Activated CD4-positive, alpha-beta T cell treated with anti-CD3 and anti-CD28 coated beads for 36 hours (primary cell): ENCODE results near the gene HMOX2. TPM values are rescaled to one million over a fixed set of nuclear protein-coding genes. Genes with fewer than 3 reads are reported as not detected.

Source experiments
- ATAC-seq: fragments of 200-7000 bp; cut with Tn5 transposase; one replicate; pipeline ENCODE4 v1.10.0; 2021; ENCODE audit warnings: mild to moderate bottlenecking, moderate library complexity
- CTCF ChIA-PET: fragments of 350-600 bp; sonication (Branson Sonifier 250); formaldehyde crosslinking; loops from one replicate; lab custom pipeline; 2021; ENCODE audit warnings: antibody characterized with exemption; lab: Charles Lee
- POLR2A ChIA-PET: fragments of 350-600 bp; sonication (Branson Sonifier 250); formaldehyde crosslinking; loops from one replicate; lab custom pipeline; 2021; ENCODE audit warnings: antibody characterized with exemption, inconsistent platforms; lab: Charles Lee
- DNase-seq: peaks from one replicate; pipeline ENCODE4 v3.0.0-alpha.2; 2020
- H3K27ac Mint-ChIP-seq: one replicate; pipeline ENCODE4 v1.8.0; 2021; ENCODE audit warnings: mixed read lengths
- H3K27me3 Mint-ChIP-seq: one replicate; pipeline ENCODE4 v1.8.0; 2021; ENCODE audit warnings: mixed read lengths
- H3K36me3 Mint-ChIP-seq: one replicate; pipeline ENCODE4 v1.8.0; 2021; ENCODE audit warnings: low read depth, mixed read lengths
- H3K4me1 Mint-ChIP-seq: one replicate; pipeline ENCODE4 v1.8.0; 2021; ENCODE audit warnings: mixed read lengths
- H3K4me3 Mint-ChIP-seq: one replicate; pipeline ENCODE4 v1.8.0; 2021; ENCODE audit warnings: mild to moderate bottlenecking, moderate library complexity, mixed read lengths
- H3K9me3 Mint-ChIP-seq: one replicate; pipeline ENCODE4 v1.8.0; 2021; ENCODE audit warnings: low read depth, mixed read lengths
- intact Hi-C, 2 experiments: fragments of 100-400 bp; cut with DNase I in 1 of 2; cut with micrococcal nuclease in 1 of 2; formaldehyde crosslinking; loops; one replicate each; pipeline versions ENCODE4 v1.14.2 to v1.15.1; 2022 to 2024; cut with DNase I, micrococcal nuclease
- total RNA-seq, 2 experiments: library from RNA; stranded (reverse); gene quantifications; one replicate each; pipeline ENCODE4 v1.2.3, GENCODE V29; 2021

Gene HMOX2
- total RNA-seq, 2 experiments from 2014 or later = 67.7 to 80.2 TPM

DNA sequence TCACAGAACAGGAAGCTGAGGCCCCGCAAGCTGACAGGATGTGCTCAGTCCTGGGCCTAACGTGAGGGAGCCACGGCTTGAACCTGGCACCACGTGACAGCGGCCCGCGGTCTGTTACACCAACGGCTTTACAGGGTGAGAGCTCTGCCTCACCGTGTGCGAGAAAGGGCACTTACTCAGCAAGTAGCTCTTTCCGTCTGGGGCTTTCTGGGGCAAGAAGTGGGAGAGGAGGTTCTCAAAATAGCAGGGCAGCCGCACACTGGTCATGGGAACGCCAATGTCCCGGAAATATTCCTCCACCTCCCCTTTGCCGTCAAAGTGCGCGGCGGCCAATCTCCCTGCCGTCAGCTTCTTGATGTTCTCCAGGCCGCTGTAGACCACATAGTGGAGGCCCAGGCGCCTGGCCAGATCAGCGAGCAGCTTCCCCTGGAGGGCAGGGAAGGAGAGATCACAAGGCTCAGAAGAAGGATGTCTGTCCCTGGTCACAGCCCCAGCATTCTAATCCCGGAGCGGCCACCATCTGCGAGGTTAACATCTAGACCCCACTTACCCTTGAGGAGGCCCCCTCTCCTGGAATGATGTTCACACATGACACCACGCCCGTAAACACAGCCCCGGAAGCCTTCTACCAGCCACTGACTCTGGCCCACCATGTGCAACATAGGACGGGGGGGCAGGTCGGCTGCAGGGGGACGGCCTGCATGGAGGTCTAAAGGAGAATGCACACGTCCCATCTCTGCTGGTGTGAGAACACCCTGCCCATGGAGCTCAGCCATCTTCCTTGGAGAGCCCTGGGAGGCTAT is 10.0 kb upstream of the HMOX2 start:
- Mint-ChIP-seq H3K27me3 (no peaks in the 10 kb centered on the region), H3K27ac (peak overlapping the region; percentile 79), H3K9me3 (no peaks in the 10 kb centered on the region), H3K4me1 (peaks cover 19% of the 10 kb centered on the region), H3K36me3 (peaks cover 15% of the 10 kb centered on the region), H3K4me3 (peak overlapping the region; percentile 16)
- intact Hi-C loops = no loop called here
- ChIA-PET CTCF (interaction anchor here (0.6 to 1.1 kb wide), 2 partner anchors 14 to 41 kb away, joined by 3 read pairs; no protein-coding TSS in a partner anchor), POLR2A (interaction anchor here (0.6 kb wide), 1 partner anchor 139 kb away, joined by 3 read pairs; no protein-coding TSS in a partner anchor)
- peak; percentile 98 for ATAC-seq
- DNase-seq = peak; percentile 78

DNA sequence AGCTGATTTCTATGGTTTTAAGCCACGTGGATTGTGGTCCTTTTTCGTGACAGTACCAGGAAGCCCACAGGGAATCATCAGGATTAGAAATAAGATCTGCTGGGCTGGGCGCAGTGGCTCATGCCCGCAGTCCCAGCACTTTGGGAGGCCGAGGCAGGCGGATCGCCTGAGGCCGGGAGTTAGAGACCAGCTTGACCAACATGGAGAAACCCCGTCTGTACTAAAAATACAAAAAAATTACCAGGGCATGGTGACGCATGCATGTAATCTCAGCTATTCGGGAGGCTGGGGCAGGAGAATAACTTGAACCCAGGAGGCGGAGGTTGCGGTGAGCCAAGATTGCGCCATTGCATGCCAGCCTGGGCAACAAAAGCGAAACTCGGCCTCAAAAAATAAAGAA is 8.3 kb upstream of the HMOX2 start:
- intact Hi-C loops = no loop called here
- Mint-ChIP-seq H3K27ac (no peak overlapping the region), H3K36me3 (peaks cover 15% of the 10 kb centered on the region), H3K4me3 (no peak overlapping the region), H3K27me3 (no peaks in the 10 kb centered on the region), H3K4me1 (peaks cover 22% of the 10 kb centered on the region), H3K9me3 (no peaks in the 10 kb centered on the region)
- ChIA-PET POLR2A (interaction anchor here (0.6 kb wide), 1 partner anchor 24 kb away, joined by 3 read pairs; no protein-coding TSS in a partner anchor), CTCF (no interaction called here)
- DNase-seq = no peak
- no peak for ATAC-seq

DNA sequence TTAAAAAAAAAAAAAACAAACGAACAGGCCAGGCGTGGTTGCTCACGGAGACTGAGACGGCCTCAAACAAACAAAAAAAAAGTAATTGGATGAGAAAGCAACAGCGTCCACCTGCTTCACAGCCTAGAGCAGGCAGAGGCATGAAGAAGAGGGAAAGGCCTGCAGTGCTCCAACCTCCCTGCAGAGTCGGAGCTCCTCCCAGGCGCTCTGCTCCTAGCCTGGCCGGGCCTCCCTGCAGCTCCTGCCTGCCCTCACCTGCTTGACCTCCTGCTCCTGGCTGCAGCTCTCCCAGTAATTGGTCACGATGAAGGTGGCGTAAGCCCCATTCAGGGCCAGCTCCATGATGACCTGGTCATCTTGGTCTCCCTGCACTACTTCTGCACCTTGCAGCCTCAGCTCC is 7.2 kb upstream of the HMOX2 start:
- POLR2A ChIA-PET = no interaction called here
- Mint-ChIP-seq H3K4me1 (peaks cover 27% of the 10 kb centered on the region), H3K9me3 (no peaks in the 10 kb centered on the region), H3K27ac (no peak overlapping the region), H3K27me3 (no peaks in the 10 kb centered on the region), H3K36me3 (peaks cover 15% of the 10 kb centered on the region), H3K4me3 (no peak overlapping the region)
- ATAC-seq (no peak), DNase-seq (no peak)
- intact Hi-C loops = no loop called here
- CTCF ChIA-PET = no interaction called here

- no peak for DNase-seq
- peaks cover 24% of the 10 kb centered on the region for H3K4me1 Mint-ChIP-seq
- intact Hi-C loops = no loop called here
- H3K4me3 Mint-ChIP-seq = no peak overlapping the region
- ChIA-PET POLR2A (interaction anchor here (0.6 kb wide), 1 partner anchor 113 kb away, joined by 5 read pairs; no protein-coding TSS in a partner anchor), CTCF (interaction anchor here (0.6 to 0.9 kb wide), 3 partner anchors 16 to 152 kb away, joined by 3 to 4 read pairs (median 3); partner anchors contain the start of gene MGRN1)
- no peak overlapping the region for H3K27ac Mint-ChIP-seq
- H3K9me3 Mint-ChIP-seq = no peaks in the 10 kb centered on the region
- peaks cover 4% of the 10 kb centered on the region for H3K36me3 Mint-ChIP-seq
- no peaks in the 10 kb centered on the region for H3K27me3 Mint-ChIP-seq
- no peak for ATAC-seq
Measured at GRCh38 chr16:4471869-4472268, 4.3 kb upstream of the HMOX2 start.

GRCh38 chr16:4472880-4473279 is 3.3 kb upstream of the HMOX2 start:
- DNase-seq (no peak), ATAC-seq (no peak)
- Mint-ChIP-seq H3K27me3 (no peaks in the 10 kb centered on the region), H3K4me1 (peaks cover 28% of the 10 kb centered on the region), H3K4me3 (peak overlapping the region; percentile 88), H3K9me3 (no peaks in the 10 kb centered on the region), H3K36me3 (peaks cover 4% of the 10 kb centered on the region), H3K27ac (peak overlapping the region; percentile 17)
- CTCF ChIA-PET = interaction anchor here (0.9 kb wide), 2 partner anchors 17 to 113 kb away, joined by 3 to 5 read pairs; no protein-coding TSS in a partner anchor
- intact Hi-C loops = no loop called here
- POLR2A ChIA-PET = no interaction called here

DNA sequence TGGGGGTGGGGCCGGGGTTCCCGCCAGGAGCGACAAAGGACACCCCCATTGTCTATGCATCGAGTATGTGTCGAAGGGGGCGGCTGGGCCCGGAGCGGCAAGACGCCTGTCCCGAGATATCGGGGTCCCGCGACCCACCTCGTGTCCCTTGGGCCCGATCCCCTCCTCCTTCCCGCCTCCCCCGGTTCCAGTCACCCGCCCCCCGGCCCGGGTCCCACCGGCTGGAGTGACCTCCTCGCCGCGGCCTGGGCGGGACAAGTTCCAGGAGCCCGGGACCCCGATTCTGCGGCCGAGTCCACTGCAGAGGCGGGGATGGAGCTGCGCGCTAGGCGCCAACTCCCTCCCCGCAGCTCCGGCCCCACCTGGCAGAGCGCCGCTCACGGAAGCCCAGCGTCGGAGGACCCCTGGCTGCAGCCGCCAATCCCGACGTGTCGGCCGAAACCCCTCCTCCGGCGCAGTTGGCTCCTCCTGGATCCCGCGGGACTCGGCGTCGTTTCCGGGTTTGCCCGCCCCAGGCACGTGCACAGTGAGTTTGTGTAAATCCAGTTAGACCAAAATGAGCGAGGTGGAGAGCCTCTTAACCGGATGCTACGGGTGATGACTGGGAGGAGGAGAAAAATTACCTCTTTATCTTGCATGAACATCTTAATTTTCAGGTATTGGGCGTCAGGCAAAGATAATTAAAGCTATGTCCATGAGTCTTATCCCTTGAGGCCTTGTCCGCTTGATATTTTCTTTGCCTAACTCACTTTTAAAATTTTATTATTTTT is 1.8 kb upstream of the HMOX2 start, which contains the start of gene NMRAL1:
TSS of gene NMRAL1 (minus strand) at position 434 of the 770 bp plus-strand sequence. CDS start 493 bp downstream, outside the sequence.
- intact Hi-C loops = loop anchor here in 1 of 2 experiments (1.0 kb wide), 1 partner anchor 484 kb away; the partner anchor contains the start of gene SEC14L5
- H3K9me3 Mint-ChIP-seq = no peaks in the 10 kb centered on the region

GRCh38 chr16:4477966-4478365 is 1.8 kb downstream of the HMOX2 start:
- Mint-ChIP-seq H3K4me1 (peaks cover 56% of the 10 kb centered on the region), H3K9me3 (no peaks in the 10 kb centered on the region), H3K27ac (peak overlapping the region; percentile 83), H3K27me3 (no peaks in the 10 kb centered on the region), H3K36me3 (peaks cover 15% of the 10 kb centered on the region), H3K4me3 (peak overlapping the region; percentile 88)
- CTCF ChIA-PET = interaction anchor here (0.6 to 4.2 kb wide), 12 partner anchors 10 to 1942 kb away, joined by 3 to 37 read pairs (median 4); partner anchors contain the start of gene CDIP1
- DNase-seq (peak; percentile 31), ATAC-seq (no peak)
- intact Hi-C loops = loop anchor here (1.0 to 5.0 kb wide), 9 partner anchors 10 to 619 kb away; partner anchors contain the start of genes CDIP1 (in 1 of the 2), CORO7 (in 1 of the 2), EEF2KMT (in 1 of the 2) and GLYR1 (in 1 of the 2)
- POLR2A ChIA-PET = interaction anchor here (1.0 to 1.6 kb wide), 2 partner anchors 9 to 22 kb away, joined by 3 to 5 read pairs; no protein-coding TSS in a partner anchor

More for the DNA sequence above, 1.8 kb upstream of the HMOX2 start, which contains the start of gene NMRAL1:
- Mint-ChIP-seq H3K4me3 (peak within 1 kb of the TSS; percentile 88), H3K4me1 (peaks cover 40% of the 10 kb centered on the region), H3K27me3 (no peaks in the 10 kb centered on the region), H3K27ac (peak within 1 kb of the TSS; percentile 88), H3K36me3 (peaks cover 11% of the 10 kb centered on the region)
- peak; percentile 93 for DNase-seq
- ChIA-PET POLR2A (interaction anchor here (0.7 to 1.6 kb wide), 2 partner anchors 31 to 390 kb away, joined by 3 read pairs; no protein-coding TSS in a partner anchor), CTCF (interaction anchor here (0.6 to 1.3 kb wide), 6 partner anchors 12 to 173 kb away, joined by 3 to 6 read pairs (median 4); no protein-coding TSS in a partner anchor)
- peak; percentile 60 for ATAC-seq

DNA sequence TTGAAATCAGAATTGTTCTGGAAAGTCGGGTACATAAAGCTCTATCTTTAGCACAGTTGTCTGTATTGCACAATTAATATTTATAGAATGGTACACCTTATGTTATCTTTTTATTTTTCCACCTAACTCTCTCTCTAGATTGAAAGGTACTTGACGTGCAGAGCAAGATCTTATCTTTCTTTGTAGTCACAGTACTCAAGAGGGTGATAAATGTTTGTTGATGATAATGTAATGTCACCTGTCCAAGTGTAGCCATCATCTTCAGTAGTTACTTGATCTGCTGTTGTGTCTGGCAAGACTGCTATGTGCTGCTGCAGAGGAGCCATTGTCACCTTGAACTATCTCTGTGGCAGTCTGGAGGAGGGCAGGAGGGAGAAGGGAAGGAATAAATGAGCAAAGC is 5.3 kb downstream of the HMOX2 start:
- no peaks in the 10 kb centered on the region for H3K9me3 Mint-ChIP-seq
- peak overlapping the region; percentile 63 for H3K27ac Mint-ChIP-seq
- no peak for DNase-seq
- peaks cover 33% of the 10 kb centered on the region for H3K36me3 Mint-ChIP-seq
- H3K27me3 Mint-ChIP-seq = no peaks in the 10 kb centered on the region
- no peak overlapping the region for H3K4me3 Mint-ChIP-seq
- peaks cover 48% of the 10 kb centered on the region for H3K4me1 Mint-ChIP-seq
- ATAC-seq = no peak
- ChIA-PET POLR2A (interaction anchor here (0.6 to 0.7 kb wide), 2 partner anchors 54 to 358 kb away, joined by 3 to 12 read pairs; no protein-coding TSS in a partner anchor), CTCF (interaction anchor here (0.7 to 1.0 kb wide), 3 partner anchors 19 to 37 kb away, joined by 3 read pairs; no protein-coding TSS in a partner anchor)
- intact Hi-C loops = no loop called here

GRCh38 chr16:4481963-4482362 is 5.8 kb downstream of the HMOX2 start:
- DNase-seq (no peak), ATAC-seq (no peak)
- peaks cover 49% of the 10 kb centered on the region for H3K4me1 Mint-ChIP-seq
- H3K4me3 Mint-ChIP-seq = no peak overlapping the region
- no peaks in the 10 kb centered on the region for H3K9me3 Mint-ChIP-seq
- ChIA-PET POLR2A (interaction anchor here (0.6 kb wide), 1 partner anchor 54 kb away, joined by 12 read pairs; no protein-coding TSS in a partner anchor), CTCF (interaction anchor here (0.7 to 1.0 kb wide), 3 partner anchors 19 to 37 kb away, joined by 3 read pairs; no protein-coding TSS in a partner anchor)
- peaks cover 33% of the 10 kb centered on the region for H3K36me3 Mint-ChIP-seq
- peak overlapping the region; percentile 63 for H3K27ac Mint-ChIP-seq
- H3K27me3 Mint-ChIP-seq = no peaks in the 10 kb centered on the region
- intact Hi-C loops = no loop called here

GRCh38 chr16:4486126-4486893 is 10.1 kb downstream of the HMOX2 start:
- intact Hi-C loops = no loop called here
- H3K4me1 Mint-ChIP-seq = peaks cover 63% of the 10 kb centered on the region
- CTCF ChIA-PET = interaction anchor here (0.9 to 6.2 kb wide), 7 partner anchors 9 to 62 kb away, joined by 4 to 37 read pairs (median 8); partner anchors contain the start of genes HMOX2 and NMRAL1
- DNase-seq = no peak
- peak overlapping the region; percentile 82 for H3K27ac Mint-ChIP-seq
- no peaks in the 10 kb centered on the region for H3K27me3 Mint-ChIP-seq
- H3K9me3 Mint-ChIP-seq = no peaks in the 10 kb centered on the region
- H3K36me3 Mint-ChIP-seq = peaks cover 30% of the 10 kb centered on the region
- POLR2A ChIA-PET = interaction anchor here (0.6 to 1.2 kb wide), 2 partner anchors 8 to 19 kb away, joined by 3 to 5 read pairs; no protein-coding TSS in a partner anchor
- no peak for ATAC-seq
- no peak overlapping the region for H3K4me3 Mint-ChIP-seq
